ENCODE data around the gene MRPL12.

Gene MRPL12

DNA sequence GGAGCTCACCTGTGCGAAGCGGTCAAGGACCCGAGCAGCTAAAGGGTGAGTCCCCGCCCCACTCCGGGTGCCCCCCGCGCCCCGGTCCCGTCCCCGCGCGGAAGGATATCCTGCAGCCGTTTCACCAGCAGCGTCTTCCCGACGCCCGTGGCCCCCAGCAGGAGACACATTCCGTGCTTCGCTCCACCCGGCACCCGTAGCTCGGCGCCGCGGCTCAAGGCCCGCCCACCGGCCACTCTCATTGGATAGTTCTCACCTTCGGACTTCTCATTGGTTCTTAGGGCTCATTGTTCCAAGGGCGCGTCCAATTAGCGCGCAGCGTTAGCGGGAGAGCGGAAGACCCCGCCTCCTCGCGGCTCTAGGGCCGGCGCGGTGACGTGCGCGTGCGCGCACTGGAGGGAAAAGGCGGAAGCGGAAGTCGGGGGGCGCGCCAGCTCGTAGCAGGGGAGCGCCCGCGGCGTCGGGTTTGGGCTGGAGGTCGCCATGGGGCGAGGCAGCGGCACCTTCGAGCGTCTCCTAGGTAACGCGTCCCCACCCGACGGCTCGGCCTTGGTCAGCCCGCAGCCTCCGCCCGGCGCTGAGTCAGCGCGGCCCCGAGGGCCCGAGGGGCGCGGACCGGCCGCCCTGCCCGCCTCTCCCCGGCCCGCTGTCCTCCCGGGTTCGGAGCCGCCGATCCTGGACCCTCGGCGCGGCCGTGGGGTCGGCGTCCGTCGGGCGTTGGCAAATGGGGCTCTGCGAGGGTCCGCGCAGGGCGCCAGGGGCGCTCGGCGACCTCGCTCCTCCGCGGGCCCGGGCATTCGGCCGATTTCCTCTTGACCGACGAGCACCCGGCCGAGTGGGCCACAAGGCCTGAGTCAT, 19.4 kb upstream of the MRPL12 start, which contains the start of the genes ARL16 and HGS (continued):
- TF ChIP-seq BCL11B (tag by site-specific recombination; IDR thresholded peaks at IDR 0.05; ENCODE audit: low read depth): peak; percentile 67; the same call in 1 of the 2 replicates
- TF ChIP-seq ZNF561 (tag by site-specific recombination; IDR thresholded peaks at IDR 0.05; ENCODE audit: borderline replicate concordance): 0 out of 2 replicates have a peak, but pooled peaks have one; percentile 6
- TF ChIP-seq ZNF544 (tag by site-specific recombination; IDR thresholded peaks at IDR 0.05): no peak
- TF ChIP-seq, protein P1, sequence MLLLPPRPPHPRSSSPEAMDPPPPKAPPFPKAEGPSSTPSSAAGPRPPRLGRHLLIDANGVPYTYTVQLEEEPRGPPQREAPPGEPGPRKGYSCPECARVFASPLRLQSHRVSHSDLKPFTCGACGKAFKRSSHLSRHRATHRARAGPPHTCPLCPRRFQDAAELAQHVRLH (tag by site-specific recombination; IDR thresholded peaks at IDR 0.05): no peak
- no peak for TF ChIP-seq HOXD13 (CRISPR knock-in tag; IDR thresholded peaks at IDR 0.05; ENCODE audit: borderline replicate concordance)
- TF ChIP-seq ZNF174 (tag by site-specific recombination; IDR thresholded peaks at IDR 0.05): no peak
- no peak for TF ChIP-seq ZNF274 (IDR thresholded peaks at IDR 0.05; ENCODE audit: low read length)
- TF ChIP-seq ZNF274 (tag by site-specific recombination; IDR thresholded peaks at IDR 0.05; ENCODE audit: borderline replicate concordance): no peak
- TF ChIP-seq ZFP69B (tag by site-specific recombination; IDR thresholded peaks at IDR 0.05): peak; percentile 64; the same call in 1 of the 2 replicates
- TF ChIP-seq, protein P2, sequence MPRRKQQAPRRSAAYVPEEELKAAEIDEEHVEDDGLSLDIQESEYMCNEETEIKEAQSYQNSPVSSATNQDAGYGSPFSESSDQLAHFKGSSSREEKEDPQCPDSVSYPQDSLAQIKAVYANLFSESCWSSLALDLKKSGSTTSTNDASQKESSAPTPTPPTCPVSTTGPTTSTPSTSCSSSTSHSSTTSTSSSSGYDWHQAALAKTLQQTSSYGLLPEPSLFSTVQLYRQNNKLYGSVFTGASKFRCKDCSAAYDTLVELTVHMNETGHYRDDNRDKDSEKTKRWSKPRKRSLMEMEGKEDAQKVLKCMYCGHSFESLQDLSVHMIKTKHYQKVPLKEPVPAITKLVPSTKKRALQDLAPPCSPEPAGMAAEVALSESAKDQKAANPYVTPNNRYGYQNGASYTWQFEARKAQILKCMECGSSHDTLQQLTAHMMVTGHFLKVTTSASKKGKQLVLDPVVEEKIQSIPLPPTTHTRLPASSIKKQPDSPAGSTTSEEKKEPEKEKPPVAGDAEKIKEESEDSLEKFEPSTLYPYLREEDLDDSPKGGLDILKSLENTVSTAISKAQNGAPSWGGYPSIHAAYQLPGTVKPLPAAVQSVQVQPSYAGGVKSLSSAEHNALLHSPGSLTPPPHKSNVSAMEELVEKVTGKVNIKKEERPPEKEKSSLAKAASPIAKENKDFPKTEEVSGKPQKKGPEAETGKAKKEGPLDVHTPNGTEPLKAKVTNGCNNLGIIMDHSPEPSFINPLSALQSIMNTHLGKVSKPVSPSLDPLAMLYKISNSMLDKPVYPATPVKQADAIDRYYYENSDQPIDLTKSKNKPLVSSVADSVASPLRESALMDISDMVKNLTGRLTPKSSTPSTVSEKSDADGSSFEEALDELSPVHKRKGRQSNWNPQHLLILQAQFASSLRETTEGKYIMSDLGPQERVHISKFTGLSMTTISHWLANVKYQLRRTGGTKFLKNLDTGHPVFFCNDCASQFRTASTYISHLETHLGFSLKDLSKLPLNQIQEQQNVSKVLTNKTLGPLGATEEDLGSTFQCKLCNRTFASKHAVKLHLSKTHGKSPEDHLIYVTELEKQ (tag by site-specific recombination; IDR thresholded peaks at IDR 0.05; ENCODE audit: borderline replicate concordance): no peak
- TF ChIP-seq ZNF24 (tag by site-specific recombination; IDR thresholded peaks at IDR 0.05): no peak
- TF ChIP-seq ZBTB7A (tag by site-specific recombination; IDR thresholded peaks at IDR 0.05; ENCODE audit: low read depth): no peak
- TF ChIP-seq ZNF394 (tag by site-specific recombination; IDR thresholded peaks at IDR 0.05; ENCODE audit: borderline replicate concordance): no peak
- peak; percentile 47; the same call in 1 of the 2 replicates for TF ChIP-seq KLF1 (tag by site-specific recombination; IDR thresholded peaks at IDR 0.05)
- TF ChIP-seq, protein P3, sequence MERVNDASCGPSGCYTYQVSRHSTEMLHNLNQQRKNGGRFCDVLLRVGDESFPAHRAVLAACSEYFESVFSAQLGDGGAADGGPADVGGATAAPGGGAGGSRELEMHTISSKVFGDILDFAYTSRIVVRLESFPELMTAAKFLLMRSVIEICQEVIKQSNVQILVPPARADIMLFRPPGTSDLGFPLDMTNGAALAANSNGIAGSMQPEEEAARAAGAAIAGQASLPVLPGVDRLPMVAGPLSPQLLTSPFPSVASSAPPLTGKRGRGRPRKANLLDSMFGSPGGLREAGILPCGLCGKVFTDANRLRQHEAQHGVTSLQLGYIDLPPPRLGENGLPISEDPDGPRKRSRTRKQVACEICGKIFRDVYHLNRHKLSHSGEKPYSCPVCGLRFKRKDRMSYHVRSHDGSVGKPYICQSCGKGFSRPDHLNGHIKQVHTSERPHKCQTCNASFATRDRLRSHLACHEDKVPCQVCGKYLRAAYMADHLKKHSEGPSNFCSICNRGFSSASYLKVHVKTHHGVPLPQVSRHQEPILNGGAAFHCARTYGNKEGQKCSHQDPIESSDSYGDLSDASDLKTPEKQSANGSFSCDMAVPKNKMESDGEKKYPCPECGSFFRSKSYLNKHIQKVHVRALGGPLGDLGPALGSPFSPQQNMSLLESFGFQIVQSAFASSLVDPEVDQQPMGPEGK (tag by site-specific recombination; IDR thresholded peaks at IDR 0.05): peak; percentile 98
- no peak for TF ChIP-seq ZNF37A (tag by site-specific recombination; IDR thresholded peaks at IDR 0.05)
- no peak for TF ChIP-seq SALL2 (tag by site-specific recombination; IDR thresholded peaks at IDR 0.05; ENCODE audit: borderline replicate concordance)
- no peak for TF ChIP-seq ZNF843 (tag by site-specific recombination; IDR thresholded peaks at IDR 0.05)
- TF ChIP-seq ZIC2 (tag by site-specific recombination; IDR thresholded peaks at IDR 0.05): peak; percentile 88
- TF ChIP-seq, protein P4, sequence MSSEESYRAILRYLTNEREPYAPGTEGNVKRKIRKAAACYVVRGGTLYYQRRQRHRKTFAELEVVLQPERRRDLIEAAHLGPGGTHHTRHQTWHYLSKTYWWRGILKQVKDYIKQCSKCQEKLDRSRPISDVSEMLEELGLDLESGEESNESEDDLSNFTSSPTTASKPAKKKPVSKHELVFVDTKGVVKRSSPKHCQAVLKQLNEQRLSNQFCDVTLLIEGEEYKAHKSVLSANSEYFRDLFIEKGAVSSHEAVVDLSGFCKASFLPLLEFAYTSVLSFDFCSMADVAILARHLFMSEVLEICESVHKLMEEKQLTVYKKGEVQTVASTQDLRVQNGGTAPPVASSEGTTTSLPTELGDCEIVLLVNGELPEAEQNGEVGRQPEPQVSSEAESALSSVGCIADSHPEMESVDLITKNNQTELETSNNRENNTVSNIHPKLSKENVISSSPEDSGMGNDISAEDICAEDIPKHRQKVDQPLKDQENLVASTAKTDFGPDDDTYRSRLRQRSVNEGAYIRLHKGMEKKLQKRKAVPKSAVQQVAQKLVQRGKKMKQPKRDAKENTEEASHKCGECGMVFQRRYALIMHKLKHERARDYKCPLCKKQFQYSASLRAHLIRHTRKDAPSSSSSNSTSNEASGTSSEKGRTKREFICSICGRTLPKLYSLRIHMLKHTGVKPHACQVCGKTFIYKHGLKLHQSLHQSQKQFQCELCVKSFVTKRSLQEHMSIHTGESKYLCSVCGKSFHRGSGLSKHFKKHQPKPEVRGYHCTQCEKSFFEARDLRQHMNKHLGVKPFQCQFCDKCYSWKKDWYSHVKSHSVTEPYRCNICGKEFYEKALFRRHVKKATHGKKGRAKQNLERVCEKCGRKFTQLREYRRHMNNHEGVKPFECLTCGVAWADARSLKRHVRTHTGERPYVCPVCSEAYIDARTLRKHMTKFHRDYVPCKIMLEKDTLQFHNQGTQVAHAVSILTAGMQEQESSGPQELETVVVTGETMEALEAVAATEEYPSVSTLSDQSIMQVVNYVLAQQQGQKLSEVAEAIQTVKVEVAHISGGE (tag by site-specific recombination; conservative IDR thresholded peaks at IDR 0.05; ENCODE audit: low read depth): peak; percentile 81
- no peak for TF ChIP-seq ZNF133 (tag by site-specific recombination; IDR thresholded peaks at IDR 0.05)
- TF ChIP-seq ZNF10 (tag by site-specific recombination; IDR thresholded peaks at IDR 0.05): no peak
- no peak for TF ChIP-seq ZNF701 (tag by site-specific recombination; IDR thresholded peaks at IDR 0.05)
- no peak for TF ChIP-seq ZNF837 (tag by site-specific recombination; IDR thresholded peaks at IDR 0.05)
- TF ChIP-seq, protein P5, sequence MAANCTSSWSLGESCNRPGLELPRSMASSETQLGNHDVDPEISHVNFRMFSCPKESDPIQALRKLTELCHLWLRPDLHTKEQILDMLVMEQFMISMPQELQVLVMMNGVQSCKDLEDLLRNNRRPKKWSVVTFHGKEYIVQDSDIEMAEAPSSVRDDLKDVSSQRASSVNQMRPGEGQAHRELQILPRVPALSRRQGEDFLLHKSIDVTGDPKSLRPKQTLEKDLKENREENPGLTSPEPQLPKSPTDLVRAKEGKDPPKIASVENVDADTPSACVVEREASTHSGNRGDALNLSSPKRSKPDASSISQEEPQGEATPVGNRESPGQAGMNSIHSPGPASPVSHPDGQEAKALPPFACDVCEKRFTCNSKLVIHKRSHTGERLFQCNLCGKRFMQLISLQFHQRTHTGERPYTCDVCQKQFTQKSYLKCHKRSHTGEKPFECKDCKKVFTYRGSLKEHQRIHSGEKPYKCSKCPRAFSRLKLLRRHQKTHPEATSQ (tag by site-specific recombination; IDR thresholded peaks at IDR 0.05): no peak
- no peak for TF ChIP-seq ZNF654 (tag by site-specific recombination; IDR thresholded peaks at IDR 0.05; ENCODE audit: low read depth)
- TF ChIP-seq, protein P6, sequence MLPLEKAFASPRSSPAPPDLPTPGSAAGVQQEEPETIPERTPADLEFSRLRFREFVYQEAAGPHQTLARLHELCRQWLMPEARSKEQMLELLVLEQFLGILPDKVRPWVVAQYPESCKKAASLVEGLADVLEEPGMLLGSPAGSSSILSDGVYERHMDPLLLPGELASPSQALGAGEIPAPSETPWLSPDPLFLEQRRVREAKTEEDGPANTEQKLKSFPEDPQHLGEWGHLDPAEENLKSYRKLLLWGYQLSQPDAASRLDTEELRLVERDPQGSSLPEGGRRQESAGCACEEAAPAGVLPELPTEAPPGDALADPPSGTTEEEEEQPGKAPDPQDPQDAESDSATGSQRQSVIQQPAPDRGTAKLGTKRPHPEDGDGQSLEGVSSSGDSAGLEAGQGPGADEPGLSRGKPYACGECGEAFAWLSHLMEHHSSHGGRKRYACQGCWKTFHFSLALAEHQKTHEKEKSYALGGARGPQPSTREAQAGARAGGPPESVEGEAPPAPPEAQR (tag by site-specific recombination; IDR thresholded peaks at IDR 0.05): no peak
- TF ChIP-seq ZSCAN23 (tag by site-specific recombination; IDR thresholded peaks at IDR 0.05): peak; percentile 65; the same call in 1 of the 2 replicates

All from HEK293 (cell line).